ENCODE results near the gene MYEF2.

Gene MYEF2

GRCh38 chr15:48085591-48085930, 92.5 kb downstream of the MYEF2 start:
- no peak for DNase-seq

DNA sequence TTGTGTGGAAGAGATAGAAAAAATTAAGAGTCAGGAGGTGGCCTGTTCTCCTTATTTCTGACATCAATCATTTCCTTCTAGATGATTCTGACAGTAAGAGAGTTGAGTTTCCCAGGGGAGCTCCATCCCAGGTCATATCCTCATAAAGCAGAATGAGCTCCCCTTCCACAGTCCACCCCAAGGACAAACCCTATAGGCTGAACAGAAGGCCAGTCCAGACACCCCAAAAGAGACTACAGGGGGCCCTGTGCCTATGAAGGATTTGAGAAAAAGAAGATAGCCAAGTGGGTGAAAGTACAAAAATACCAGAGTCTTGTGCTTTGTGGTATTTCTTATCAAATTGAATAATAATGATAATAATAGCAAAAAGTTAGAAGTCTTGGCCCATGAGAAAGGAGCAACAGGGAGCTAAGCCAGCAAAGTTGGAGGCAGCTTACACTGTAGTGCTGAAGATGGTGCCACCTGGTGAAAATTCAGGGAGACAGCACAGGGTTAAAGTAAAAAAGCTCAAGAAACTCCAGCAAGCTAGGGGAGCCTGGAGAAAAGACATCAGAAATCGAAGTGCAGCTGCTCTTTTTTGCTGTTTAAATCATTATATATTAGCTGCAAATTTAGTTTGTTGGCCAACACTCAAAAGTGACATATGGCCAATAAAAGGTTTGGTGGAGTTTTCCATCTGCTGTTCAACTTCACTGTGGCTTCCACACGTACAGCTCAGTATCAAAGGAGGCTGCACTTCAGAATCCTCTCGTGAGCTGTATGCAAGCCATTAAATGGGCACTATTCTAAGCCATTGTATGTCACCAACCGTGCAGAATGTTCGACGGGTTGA, 93.1 kb downstream of the MYEF2 start:
- no peak for DNase-seq

All from inflammatory macrophage treated with lipopolysaccharide for 4 hours (primary cell).